Measurements from ENCODE around the gene SLC26A1.

Gene SLC26A1, protein sequence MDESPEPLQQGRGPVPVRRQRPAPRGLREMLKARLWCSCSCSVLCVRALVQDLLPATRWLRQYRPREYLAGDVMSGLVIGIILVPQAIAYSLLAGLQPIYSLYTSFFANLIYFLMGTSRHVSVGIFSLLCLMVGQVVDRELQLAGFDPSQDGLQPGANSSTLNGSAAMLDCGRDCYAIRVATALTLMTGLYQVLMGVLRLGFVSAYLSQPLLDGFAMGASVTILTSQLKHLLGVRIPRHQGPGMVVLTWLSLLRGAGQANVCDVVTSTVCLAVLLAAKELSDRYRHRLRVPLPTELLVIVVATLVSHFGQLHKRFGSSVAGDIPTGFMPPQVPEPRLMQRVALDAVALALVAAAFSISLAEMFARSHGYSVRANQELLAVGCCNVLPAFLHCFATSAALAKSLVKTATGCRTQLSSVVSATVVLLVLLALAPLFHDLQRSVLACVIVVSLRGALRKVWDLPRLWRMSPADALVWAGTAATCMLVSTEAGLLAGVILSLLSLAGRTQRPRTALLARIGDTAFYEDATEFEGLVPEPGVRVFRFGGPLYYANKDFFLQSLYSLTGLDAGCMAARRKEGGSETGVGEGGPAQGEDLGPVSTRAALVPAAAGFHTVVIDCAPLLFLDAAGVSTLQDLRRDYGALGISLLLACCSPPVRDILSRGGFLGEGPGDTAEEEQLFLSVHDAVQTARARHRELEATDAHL

DNA sequence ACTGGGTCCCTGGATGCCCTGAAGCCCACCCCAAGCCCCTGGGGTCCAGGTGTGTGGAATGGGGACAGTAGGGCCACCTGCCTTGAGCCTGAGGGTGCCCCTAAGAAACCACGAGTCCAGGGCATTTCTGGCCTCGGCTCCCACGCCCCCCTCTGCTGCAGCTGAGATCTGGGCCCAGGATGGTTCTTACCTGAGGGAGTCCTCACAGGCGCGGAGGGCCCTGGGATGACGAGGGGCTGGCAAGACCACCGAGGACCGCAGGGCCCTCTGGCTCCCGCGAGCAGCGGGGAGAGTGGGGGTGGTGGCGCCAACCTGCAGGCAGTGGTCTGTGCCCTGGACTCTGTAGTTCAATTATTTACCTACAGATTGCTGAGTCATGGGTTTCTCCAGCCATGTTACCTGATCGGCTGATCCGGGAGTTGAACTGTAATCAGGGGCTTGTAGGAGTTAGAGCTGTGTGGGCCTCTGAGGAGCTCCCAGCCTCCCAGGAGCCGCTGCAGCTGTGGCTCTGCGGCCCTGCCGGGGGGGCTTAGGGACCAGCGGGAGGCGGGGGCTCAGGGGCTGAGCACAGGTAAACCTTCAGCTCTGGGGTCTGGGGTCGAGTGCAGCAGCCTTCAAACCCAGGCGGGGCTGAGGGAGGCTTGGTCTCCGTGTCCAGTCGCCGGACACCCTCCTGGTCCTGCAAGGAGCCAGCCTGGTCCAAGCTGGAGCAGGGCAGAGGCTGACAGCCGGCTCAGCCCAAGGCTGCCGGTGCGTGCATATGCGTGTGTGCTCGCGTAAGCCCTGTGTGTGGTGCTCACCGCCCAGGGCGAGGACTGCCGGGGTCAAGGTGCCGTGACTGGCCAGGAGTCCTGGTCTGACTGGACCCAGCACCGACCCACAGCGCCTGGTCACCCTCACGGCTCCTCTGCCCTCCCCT lies at the start of gene SLC26A1:
Gene SLC26A1, minus strand, starts transcription at position 294 of the 919 bp plus-strand sequence. CDS start 1,701 bp downstream, outside the sequence.
- no peak for DNase-seq (ENCODE audit: insufficient read length, low spot score)
- TF ChIP-seq, protein P1, sequence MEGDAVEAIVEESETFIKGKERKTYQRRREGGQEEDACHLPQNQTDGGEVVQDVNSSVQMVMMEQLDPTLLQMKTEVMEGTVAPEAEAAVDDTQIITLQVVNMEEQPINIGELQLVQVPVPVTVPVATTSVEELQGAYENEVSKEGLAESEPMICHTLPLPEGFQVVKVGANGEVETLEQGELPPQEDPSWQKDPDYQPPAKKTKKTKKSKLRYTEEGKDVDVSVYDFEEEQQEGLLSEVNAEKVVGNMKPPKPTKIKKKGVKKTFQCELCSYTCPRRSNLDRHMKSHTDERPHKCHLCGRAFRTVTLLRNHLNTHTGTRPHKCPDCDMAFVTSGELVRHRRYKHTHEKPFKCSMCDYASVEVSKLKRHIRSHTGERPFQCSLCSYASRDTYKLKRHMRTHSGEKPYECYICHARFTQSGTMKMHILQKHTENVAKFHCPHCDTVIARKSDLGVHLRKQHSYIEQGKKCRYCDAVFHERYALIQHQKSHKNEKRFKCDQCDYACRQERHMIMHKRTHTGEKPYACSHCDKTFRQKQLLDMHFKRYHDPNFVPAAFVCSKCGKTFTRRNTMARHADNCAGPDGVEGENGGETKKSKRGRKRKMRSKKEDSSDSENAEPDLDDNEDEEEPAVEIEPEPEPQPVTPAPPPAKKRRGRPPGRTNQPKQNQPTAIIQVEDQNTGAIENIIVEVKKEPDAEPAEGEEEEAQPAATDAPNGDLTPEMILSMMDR (IDR thresholded peaks at IDR 0.05; ENCODE audit: insufficient read depth, missing control alignments): no peak
- FAIRE-seq: no peak

DNA sequence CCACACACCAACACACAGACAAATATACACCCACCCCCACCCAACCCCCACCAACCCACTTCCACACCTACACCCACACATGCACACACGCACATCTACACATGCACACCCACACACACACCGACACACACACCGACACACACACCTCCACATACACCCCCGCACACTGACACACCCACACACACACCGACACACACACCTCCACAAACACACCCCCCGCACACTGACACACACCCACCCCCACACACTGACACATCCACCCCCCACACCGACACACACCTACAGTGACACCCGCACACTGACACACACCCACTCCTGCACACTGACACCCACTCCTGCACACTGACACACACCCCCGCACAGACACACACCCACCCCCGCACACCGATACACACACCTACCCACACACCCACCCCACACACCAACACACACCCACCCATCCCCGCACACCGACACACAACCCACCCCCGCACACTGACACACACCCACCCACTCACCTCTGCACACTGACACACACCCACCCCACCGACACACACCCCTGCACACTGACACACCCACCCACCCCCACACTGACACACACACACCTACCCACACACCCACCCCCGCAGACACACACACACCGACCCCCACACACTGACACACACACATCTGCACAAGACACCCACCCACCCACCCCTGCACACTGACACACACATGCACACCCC lies 49.3 kb upstream of the SLC26A1 start:
- FAIRE-seq: no peak
- DNase-seq (ENCODE audit: insufficient read length, low spot score): no peak
- TF ChIP-seq, protein P1 (IDR thresholded peaks at IDR 0.05; ENCODE audit: insufficient read depth, missing control alignments): no peak

DNA sequence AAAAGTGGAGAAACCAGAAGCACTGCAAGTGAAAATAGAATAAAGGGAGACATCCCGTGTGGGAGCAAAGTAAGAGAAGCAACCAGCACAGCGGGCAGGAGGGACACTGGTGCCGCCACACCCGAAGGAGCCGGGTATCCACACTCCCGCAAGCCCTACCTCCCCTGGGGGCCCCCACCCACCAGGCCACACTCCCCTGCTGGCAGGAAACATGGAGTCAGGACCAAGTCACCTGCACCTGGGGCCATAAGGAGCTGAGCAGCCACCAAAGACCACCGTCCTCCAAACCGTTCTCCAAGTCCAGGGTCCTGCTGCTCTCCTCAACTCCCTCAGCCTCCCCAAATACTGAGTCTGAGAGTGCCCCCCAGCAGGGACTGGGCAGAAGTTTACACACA lies 48.7 kb upstream of the SLC26A1 start:
- DNase-seq (ENCODE audit: insufficient read length, low spot score) (no peak), FAIRE-seq (no peak)
- TF ChIP-seq, protein P1 (IDR thresholded peaks at IDR 0.05; ENCODE audit: insufficient read depth, missing control alignments): no peak

DNA sequence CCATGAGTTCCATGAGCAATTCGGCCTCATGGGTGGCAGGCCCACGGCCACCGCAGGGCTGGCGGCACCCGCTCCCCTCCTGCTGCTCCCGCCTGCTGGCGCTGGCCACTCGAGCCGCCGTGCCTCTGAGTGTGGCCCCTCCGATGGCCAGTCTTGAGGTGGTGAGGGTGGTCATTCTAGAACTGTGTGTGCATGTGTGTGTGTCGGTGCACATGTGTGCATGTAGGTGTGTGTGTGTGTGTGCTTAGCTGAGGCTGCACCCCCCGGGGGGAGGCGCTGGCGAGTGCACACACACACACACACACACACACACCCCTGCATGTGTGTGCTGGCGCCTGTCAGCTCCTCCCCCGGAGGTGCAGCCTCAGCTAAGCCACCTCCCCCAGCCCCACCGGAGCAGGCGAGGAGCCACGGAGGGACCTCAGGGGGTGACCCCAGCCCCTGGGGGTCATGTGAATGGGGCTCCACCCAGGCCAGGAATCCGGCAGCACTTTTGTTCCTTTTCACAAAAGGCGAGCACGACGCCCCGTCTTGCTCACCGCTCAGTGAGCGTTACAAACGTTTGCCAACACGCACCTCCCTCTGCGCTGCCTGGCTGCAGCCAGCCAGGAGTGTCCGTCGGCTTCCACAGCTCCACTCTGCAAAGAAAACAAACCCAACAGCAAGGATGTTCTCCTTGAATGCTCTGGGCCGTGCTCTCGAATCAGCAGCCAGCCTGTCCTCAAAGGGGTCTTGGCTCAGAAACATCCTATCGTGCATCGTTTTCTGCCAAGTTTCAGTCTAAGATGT lies 48.1 kb upstream of the SLC26A1 start:
- DNase-seq (ENCODE audit: insufficient read length, low spot score): no peak
- no peak for FAIRE-seq

DNA sequence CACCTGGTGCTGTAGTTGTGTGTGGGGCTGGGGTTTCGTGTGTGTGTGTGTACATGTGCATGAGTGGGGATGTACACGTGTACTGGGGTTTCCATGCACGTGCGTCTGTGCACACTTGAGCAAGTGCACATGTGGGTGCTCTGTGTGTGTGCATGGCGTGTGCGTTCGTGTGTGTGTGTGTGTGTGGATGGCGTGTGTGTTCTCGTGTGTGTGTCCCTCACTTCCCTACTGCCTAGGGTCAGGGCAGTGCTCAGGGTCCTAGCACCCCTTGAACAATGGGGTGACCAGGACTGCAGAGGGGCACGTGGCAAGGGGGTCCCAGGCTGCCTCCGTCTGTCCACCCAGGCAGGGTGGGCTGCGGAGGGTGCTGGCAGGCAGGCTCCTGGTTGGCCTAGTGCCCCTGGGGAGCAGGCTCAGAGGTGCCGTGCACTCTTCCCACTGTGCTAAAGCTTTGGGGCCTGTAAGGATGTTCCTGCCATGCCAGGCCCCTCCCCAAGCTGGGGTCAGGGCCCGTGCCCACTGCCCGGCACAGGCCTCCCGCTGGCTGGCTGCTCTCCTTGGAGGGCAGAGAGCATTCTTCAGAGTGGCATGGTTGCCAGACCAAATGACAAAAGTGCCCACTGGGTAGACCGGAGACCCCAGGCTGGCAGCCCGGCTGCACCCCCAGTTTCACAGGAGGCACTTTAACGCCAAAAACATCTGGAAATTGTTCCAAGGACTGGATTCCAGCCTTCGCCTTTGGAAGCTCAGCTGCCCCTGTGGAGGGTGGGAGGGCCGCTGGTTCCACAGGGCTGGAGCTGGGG lies 47.3 kb upstream of the SLC26A1 start:
- TF ChIP-seq, protein P1 (IDR thresholded peaks at IDR 0.05; ENCODE audit: insufficient read depth, missing control alignments): no peak
- DNase-seq (ENCODE audit: insufficient read length, low spot score) (no peak), FAIRE-seq (no peak)

More for the DNA sequence above, 48.1 kb upstream of the SLC26A1 start:
- TF ChIP-seq, protein P1 (IDR thresholded peaks at IDR 0.05; ENCODE audit: insufficient read depth, missing control alignments): no peak
